Activated CD4-positive, alpha-beta T cell treated with anti-CD3 and anti-CD28 coated beads, Interleukin-2, amount 10 ng/mL, durations not matched to agents 24 days and 14 days (primary cell): ENCODE data around the gene EEFSEC. TPM values are rescaled to one million over a fixed set of nuclear protein-coding genes. Genes with fewer than 3 reads are reported as not detected.

Experiments used
- DNase-seq: peaks from one replicate; pipeline ENCODE4 v3.0.0; 2022
- H3K27ac Mint-ChIP-seq: one replicate; pipeline ENCODE4 v1.8.0; 2022; ENCODE audit warnings: mild to moderate bottlenecking, mixed read lengths
- H3K27me3 Mint-ChIP-seq: one replicate; pipeline ENCODE4 v1.8.0; 2022; ENCODE audit warnings: mixed read lengths
- H3K36me3 Mint-ChIP-seq: one replicate; pipeline ENCODE4 v1.8.0; 2022; ENCODE audit warnings: low read depth, mild to moderate bottlenecking, mixed read lengths
- H3K4me1 Mint-ChIP-seq: one replicate; pipeline ENCODE4 v1.8.0; 2021; ENCODE audit warnings: mixed read lengths
- H3K4me3 Mint-ChIP-seq: one replicate; pipeline ENCODE4 v1.8.0; 2022; ENCODE audit warnings: mild to moderate bottlenecking, moderate library complexity, mixed read lengths
- H3K9me3 Mint-ChIP-seq: one replicate; pipeline ENCODE4 v1.8.0; 2021; ENCODE audit warnings: mixed read lengths
- intact Hi-C: fragments of 100-400 bp; cut with micrococcal nuclease; formaldehyde crosslinking; loops from one replicate; pipeline ENCODE4 v1.15.1; 2023
- total RNA-seq: library from RNA; stranded (reverse); gene quantifications from 2 replicates; pipeline ENCODE4 v1.2.3, GENCODE V29; 2022

EEFSEC gene
- total RNA-seq, 1 donor from 2014 or later, result 21.3 TPM

DNA sequence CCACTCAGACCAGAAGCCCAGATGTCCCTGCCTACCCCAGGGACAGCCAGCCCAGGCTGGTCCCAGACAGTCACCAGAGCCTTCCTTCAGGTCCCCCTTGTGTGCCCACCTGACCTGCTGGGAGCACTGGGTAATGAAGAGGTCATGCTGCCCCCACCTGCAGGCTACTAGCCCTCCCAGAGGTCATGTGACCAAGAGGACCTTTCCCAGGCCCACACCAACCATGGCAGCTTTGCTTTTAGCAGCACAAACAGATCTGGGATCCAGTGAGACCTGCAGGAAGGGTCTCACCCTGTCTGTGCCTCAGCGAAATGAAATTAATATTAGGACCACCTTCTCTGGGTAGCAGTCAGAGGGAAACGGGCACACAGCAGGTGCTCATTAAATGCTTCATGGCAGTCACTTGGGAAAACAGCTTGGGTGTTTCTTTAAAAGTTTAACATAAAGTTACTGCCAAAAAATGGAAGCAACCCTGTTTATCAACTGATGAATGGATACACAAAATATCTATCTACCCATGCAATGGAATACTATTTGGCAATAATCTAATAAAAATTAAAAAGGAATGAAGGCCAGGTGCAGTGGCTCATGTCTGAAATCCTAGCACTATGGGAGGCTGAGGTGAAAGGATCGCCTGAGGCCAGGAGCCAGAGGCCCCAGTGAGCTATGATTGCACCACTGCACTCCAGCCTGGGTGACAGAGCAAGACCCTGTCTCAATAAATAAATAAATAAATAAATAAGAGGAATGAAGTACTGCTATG is 269.7 kb downstream of the EEFSEC start:
- Mint-ChIP-seq H3K4me3 (no peak overlapping the region), H3K4me1 (no peaks in the 10 kb centered on the region), H3K9me3 (no peaks in the 10 kb centered on the region), H3K36me3 (no peaks in the 10 kb centered on the region), H3K27me3 (peaks cover 2% of the 10 kb centered on the region), H3K27ac (no peak overlapping the region)
- DNase-seq, result no peak
- intact Hi-C loops, result no loop called here

DNA sequence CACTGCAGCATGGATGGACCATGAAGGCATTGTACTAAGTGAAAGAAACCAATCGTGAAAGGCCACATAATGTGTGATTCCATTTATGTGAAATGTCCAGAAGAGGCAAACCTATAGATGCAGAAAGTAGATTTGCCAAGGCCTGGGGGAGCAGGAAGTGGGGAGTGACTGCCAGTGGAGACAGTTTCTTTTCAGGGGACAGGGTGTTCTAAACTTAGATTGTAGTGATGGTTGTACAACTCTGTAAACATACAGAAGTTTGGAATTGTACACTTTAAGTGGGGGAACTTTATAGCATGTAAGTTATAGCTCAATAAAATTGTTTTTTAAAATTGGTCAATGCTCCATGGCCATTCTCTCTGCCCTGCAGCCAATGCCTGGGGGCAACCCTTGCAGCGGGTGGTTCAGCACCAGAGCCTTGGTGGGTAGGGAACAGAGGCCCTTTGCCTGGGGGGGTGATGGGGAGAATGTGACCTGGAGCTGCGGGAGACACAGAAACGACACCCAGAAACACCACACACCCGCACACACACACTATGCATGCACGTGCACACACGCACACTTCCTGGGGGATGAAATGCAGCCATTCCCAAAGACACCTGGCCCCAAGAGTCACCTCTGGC is 270.4 kb downstream of the EEFSEC start:
- no peak overlapping the region for H3K4me3 Mint-ChIP-seq
- intact Hi-C loops, result no loop called here
- no peaks in the 10 kb centered on the region for H3K4me1 Mint-ChIP-seq
- H3K27me3 Mint-ChIP-seq, result peaks cover 4% of the 10 kb centered on the region
- H3K27ac Mint-ChIP-seq, result no peak overlapping the region
- no peaks in the 10 kb centered on the region for H3K9me3 Mint-ChIP-seq
- H3K36me3 Mint-ChIP-seq, result no peaks in the 10 kb centered on the region
- DNase-seq, result no peak

DNA sequence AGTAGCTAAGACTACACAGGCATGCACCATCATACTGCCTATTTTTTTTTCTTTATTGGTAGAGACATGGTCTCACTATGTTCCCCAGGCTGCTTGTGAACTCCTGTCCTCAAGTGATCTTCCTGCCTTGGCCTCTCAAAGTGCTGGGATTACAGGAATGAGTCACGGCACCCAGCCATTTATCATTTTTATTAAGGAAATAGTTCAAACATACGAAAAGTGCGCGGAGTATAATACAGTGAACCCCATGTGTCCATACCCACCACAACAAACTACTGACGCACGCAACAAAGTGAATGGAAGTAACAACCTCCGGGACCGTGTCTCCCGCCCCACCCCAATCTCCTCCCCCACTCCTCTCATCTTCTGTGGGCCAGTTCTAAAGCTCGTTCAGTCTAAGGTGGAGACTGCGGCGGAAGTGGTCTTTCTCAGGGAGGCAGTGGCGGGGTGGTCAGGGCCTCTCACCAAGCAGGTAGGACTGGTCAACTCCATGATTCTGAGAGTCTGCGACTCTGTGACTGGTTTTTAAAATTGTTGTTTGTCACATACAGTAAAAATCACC is 271.3 kb downstream of the EEFSEC start:
- Mint-ChIP-seq H3K4me1 (no peaks in the 10 kb centered on the region), H3K27me3 (peaks cover 4% of the 10 kb centered on the region), H3K36me3 (no peaks in the 10 kb centered on the region), H3K9me3 (no peaks in the 10 kb centered on the region), H3K27ac (no peak overlapping the region), H3K4me3 (no peak overlapping the region)
- intact Hi-C loops, result no loop called here
- DNase-seq, result no peak

DNA sequence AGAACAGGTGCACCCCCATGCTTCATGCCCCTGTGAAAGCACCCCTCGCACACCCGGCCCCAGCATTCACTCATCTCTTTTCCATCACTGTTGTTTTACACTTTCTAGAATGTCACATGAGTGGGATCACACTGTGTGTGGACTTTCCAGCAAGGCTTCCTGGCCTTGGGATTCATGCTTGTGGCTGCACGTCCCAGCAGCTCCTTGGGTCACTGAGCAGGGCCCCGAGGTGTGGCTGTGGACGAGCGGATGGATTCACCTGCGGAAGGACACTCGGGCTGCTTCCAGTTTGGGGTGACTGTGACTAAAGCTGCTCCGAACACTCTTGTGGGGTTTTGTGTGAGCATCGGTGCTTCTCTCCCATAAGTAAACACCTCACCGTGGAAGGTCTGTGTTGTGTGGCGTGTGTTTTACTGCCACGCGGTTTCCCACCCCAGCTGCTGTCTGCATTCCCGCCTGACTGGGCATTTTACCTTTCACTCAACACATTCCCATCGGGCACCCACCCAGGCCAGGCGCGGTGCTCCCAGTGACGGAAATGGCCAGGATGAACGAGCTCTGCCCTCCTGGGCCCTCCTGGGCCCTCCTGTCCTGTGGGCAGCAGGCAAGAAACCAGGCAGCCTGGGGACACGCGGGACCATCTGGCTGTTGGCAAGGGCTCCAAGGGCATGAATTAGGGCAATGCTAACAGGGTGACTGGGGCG is 272.0 kb downstream of the EEFSEC start:
- Mint-ChIP-seq H3K4me3 (no peak overlapping the region), H3K27ac (no peak overlapping the region), H3K36me3 (no peaks in the 10 kb centered on the region), H3K27me3 (peaks cover 6% of the 10 kb centered on the region), H3K9me3 (no peaks in the 10 kb centered on the region), H3K4me1 (no peaks in the 10 kb centered on the region)
- no peak for DNase-seq
- intact Hi-C loops, result no loop called here

DNA sequence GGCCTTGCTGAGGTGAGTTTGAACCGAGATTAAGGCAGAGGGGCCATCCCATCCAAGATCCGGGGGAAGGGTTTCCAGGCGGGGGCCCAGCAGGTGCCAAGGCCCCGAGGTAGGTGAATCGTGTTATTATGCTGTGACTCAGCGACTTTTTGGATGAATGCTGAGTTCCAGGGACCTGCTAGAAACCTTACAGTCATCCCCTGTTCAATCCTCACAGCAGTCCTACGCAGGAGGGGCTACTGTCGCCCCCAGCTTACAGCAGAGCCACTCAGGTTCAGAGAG is 272.5 kb downstream of the EEFSEC start:
- no peak for DNase-seq
- Mint-ChIP-seq H3K9me3 (no peaks in the 10 kb centered on the region), H3K4me3 (no peak overlapping the region), H3K27me3 (peaks cover 11% of the 10 kb centered on the region), H3K27ac (no peak overlapping the region), H3K36me3 (no peaks in the 10 kb centered on the region), H3K4me1 (no peaks in the 10 kb centered on the region)
- intact Hi-C loops, result loop anchor here (1.0 to 2.0 kb wide), 3 partner anchors 72 to 183 kb away; no protein-coding TSS in a partner anchor

DNA sequence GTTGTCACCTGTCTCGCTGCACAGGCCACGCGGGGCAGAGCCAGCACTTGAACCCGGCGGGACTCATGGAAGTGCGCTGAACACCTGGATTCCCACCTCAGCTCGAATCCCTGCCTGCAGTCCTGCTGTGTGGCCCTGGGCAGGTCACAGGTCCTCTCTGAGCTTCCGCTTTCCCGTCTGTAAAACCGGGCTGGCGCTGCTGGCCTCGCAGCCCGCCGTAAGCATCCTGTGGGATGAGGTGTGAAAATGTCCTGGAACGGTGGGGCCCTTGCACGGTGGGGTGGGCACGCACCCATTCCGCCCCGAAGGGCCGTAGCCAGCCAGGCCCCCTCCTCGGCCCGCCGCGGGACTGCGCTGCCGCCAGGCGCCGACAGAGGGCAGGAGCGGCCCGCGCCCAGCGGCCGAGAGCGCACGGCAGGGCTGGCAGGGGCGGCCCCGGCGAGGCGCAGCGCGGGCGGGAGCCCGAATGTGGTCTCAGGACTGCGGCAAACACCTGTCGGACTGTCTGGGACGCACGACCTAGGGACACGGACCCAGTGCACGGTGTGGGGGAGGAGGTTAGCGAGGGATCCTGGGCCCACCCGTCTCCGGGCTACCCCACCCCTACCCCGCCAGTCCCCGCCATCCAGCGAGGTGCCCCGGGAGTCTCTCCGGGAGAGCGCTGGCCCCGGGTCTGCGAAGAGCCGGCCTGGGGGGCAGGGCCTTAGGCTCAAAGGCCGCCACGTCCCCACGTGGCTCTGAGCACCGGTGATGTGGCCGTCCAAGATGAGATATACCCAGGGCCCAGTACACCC is 273.0 kb downstream of the EEFSEC start:
- Mint-ChIP-seq H3K9me3 (no peaks in the 10 kb centered on the region), H3K4me1 (no peaks in the 10 kb centered on the region), H3K4me3 (no peak overlapping the region), H3K36me3 (no peaks in the 10 kb centered on the region), H3K27me3 (peaks cover 15% of the 10 kb centered on the region), H3K27ac (no peak overlapping the region)
- intact Hi-C loops, result loop anchor here (1.0 to 2.0 kb wide), 3 partner anchors 71 to 182 kb away; no protein-coding TSS in a partner anchor
- DNase-seq, result peak; percentile 91

DNA sequence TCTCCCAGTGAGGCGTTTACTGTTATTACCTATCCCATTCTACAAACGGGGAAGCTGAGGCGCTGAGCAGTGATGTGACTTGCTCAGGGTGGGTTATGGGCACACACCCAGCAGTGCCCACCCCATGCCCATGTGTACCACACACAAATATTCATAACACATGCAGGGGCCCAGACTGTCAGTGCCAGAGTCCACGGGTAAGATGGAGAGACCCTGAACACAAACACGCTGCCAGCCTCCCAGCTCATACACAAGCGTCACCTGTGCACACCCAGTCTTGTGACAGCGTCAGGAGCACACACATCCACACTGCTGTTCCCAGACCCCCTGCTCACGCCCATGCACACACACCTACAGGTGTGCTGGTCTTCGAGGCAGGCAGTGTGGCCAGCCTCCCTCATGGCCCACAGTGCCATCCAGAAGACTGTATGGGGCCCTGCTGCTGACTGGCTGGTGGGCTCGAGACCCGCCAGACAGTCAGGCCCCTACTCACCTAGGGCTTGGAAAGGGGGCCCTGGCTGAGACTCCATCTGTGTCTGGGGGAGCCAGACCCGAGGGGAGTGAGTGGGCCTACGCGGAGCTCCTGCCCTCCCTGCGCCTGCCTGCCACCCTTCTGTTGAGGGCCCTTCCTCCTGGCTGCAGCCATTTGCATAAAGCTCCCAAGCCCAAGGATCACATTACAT is 274.0 kb downstream of the EEFSEC start:
- intact Hi-C loops, result loop anchor here (2.0 kb wide), 1 partner anchor 157 kb away; no protein-coding TSS in a partner anchor
- Mint-ChIP-seq H3K9me3 (no peaks in the 10 kb centered on the region), H3K27me3 (peaks cover 25% of the 10 kb centered on the region), H3K4me3 (no peak overlapping the region), H3K27ac (no peak overlapping the region), H3K36me3 (no peaks in the 10 kb centered on the region), H3K4me1 (peaks cover 5% of the 10 kb centered on the region)
- no peak for DNase-seq

DNA sequence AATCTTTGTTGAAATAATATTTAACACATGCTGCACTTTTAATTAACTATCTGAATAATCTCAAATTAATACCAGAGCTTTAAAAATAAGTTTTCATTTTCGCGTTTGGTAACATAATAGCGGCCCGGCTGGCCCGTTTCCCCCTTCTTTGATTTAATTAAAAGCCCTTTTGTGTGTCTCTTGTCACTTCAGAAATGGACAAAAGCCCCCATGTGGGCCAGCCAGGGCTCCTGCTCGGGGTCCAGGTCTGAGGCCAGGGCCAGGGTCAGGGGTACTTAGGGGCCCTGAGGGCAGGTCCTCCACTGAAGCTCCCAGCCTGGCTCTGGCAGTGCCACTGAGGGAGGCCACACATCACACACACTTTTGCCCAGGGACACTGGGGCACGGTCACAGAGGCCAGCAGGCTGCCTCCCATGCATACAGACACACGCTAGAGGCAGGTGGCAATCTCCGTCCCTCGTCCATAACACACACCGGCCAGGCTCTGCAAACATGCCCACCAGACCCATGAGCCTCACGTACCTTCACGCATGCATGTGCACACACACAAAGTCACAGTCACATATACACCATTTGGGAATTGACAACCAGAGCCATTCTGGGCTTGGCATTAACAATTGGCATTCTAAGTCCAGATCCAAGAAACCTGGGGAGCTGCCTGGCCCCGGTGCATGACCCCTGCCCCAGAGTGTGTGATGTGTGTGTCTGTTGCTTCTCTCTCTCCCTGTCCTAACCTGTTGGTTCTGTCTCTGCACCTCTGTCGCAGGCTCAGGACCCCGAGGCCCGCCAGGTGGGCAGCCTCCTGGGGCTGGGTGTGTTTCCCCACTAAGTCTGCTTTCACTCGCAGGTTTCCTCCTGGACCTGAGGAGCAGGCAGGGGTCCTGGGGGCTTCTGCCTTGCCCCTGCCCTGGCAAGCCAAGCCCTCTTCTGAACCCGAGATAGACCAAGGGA is 274.9 kb downstream of the EEFSEC start:
- no peak overlapping the region for H3K27ac Mint-ChIP-seq
- DNase-seq, result no peak
- H3K4me1 Mint-ChIP-seq, result peaks cover 5% of the 10 kb centered on the region
- peaks cover 28% of the 10 kb centered on the region for H3K27me3 Mint-ChIP-seq
- H3K36me3 Mint-ChIP-seq, result no peaks in the 10 kb centered on the region
- H3K4me3 Mint-ChIP-seq, result no peak overlapping the region
- H3K9me3 Mint-ChIP-seq, result no peaks in the 10 kb centered on the region
- intact Hi-C loops, result loop anchor here (2.0 kb wide), 1 partner anchor 157 kb away; no protein-coding TSS in a partner anchor

DNA sequence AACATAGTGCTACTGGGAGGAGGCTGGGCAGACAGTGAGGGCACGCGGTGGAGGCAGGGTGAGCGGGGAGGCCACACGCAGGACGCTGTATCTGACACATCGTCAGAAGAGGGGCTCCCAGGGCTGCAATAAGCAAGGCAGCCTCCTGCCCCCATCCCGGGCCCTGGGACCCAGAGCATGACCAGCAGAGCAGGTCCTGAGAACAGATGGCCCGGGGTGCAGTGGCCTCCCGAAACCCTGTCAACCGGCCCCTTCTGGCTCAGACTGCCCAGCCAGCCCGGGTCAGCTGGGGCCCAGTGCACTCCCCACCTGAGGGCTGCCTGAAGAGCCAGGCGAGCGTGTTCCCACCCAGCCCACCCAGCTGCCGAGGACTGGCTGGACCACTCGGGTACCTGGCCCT is 276.0 kb downstream of the EEFSEC start:
- intact Hi-C loops, result no loop called here
- H3K4me1 Mint-ChIP-seq, result peaks cover 5% of the 10 kb centered on the region
- H3K9me3 Mint-ChIP-seq, result no peaks in the 10 kb centered on the region
- H3K4me3 Mint-ChIP-seq, result no peak overlapping the region
- no peak for DNase-seq
- no peaks in the 10 kb centered on the region for H3K36me3 Mint-ChIP-seq
- H3K27me3 Mint-ChIP-seq, result peaks cover 37% of the 10 kb centered on the region
- no peak overlapping the region for H3K27ac Mint-ChIP-seq

DNA sequence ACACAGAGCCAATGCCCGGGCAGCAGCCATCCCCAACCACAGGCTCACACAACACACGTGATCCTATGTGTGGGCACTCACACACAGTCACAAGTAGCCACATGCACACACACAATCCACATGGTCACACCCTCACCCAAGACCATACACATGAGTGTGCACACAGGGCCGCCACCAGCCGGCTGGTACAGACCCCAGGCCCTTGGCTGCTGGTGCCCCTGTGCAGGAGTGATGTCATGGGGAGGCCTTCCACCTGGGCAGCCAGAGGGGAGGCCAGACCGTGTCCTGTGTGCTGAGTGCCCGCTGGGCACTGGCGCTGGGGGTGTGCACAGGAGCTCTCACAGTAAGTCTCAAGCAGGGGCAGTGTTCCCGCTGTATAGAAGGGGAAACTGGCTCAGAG is 276.5 kb downstream of the EEFSEC start:
- intact Hi-C loops, result no loop called here

DNA sequence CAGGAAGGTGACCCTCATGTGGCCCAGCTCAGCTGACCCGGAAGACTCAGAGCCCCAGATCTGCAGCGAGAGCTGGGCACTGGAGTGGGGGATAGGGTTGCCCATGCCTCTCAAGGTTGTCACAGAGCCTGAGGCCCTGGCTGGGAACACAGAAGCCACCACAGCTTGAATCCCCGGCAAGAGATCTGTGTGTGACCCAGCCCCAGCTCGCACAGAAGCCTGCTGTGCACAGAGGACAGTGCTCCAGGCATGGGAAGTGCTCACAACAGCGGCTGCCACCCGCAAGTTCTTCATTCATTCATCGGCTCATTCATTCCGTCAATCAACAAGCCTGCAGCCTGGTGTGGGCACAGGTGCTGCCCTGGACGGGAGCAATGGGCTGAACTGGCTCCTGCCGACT is 277.0 kb downstream of the EEFSEC start:
- no peak overlapping the region for H3K27ac Mint-ChIP-seq
- intact Hi-C loops, result no loop called here
- no peaks in the 10 kb centered on the region for H3K36me3 Mint-ChIP-seq
- H3K9me3 Mint-ChIP-seq, result no peaks in the 10 kb centered on the region
- peaks cover 5% of the 10 kb centered on the region for H3K4me1 Mint-ChIP-seq
- H3K4me3 Mint-ChIP-seq, result no peak overlapping the region
- no peak for DNase-seq
- peaks cover 42% of the 10 kb centered on the region for H3K27me3 Mint-ChIP-seq

More for the DNA sequence above, 276.5 kb downstream of the EEFSEC start:
- H3K4me3 Mint-ChIP-seq, result no peak overlapping the region
- no peaks in the 10 kb centered on the region for H3K36me3 Mint-ChIP-seq
- no peak for DNase-seq
- H3K9me3 Mint-ChIP-seq, result no peaks in the 10 kb centered on the region
- no peak overlapping the region for H3K27ac Mint-ChIP-seq
- peaks cover 39% of the 10 kb centered on the region for H3K27me3 Mint-ChIP-seq
- H3K4me1 Mint-ChIP-seq, result peaks cover 5% of the 10 kb centered on the region

DNA sequence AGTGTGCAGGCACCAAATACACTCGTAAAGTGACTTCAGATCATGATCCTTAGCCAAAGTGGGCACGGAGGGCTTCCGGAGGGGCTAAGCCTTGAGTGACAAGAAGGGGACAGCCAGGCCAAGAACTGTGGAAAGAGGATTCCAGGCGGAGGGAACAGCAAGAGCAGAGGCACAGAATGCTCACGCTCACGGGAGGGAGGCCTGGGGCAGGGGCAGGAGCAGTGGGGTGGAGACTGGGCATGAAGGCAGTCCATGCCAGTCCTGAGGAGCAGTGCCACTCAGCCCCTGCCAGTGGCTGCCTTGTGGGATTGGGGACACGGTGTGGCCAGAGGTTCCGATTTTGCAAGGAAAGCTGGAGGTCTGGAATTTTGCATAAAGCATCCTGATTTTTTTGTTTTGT is 277.4 kb downstream of the EEFSEC start:
- peaks cover 43% of the 10 kb centered on the region for H3K27me3 Mint-ChIP-seq
- intact Hi-C loops, result no loop called here
- no peak for DNase-seq
- H3K4me1 Mint-ChIP-seq, result peaks cover 5% of the 10 kb centered on the region
- no peak overlapping the region for H3K27ac Mint-ChIP-seq
- H3K4me3 Mint-ChIP-seq, result no peak overlapping the region
- no peaks in the 10 kb centered on the region for H3K36me3 Mint-ChIP-seq
- no peaks in the 10 kb centered on the region for H3K9me3 Mint-ChIP-seq
